ENCODE measurements around the gene PRAMEF6.
"Not testable (repeated sequence)": the region's sequence is repeated elsewhere in the genome, so short reads cannot be mapped to it uniquely, and the experiment has no call there.

DNA sequence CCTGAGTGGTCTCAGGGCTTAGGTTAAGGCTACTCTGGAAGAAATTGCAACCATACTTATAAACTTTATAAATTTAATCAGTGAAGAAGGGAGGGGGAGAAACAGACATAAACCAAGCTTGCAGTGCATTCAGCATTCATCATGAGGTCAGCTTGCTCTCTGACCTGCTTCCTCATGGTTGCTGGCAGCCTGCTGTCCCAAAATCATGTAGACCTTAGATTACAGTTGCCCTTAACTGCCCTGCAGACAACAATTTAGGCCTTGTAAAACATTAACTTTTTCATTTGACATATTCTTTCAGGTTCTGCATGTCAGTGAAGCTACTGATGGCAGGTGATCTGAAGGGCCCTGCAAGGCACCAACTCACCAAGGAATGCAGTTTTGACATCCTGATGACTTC, 48.2 kb downstream of the PRAMEF6 start:
- not testable (repeated sequence) for TF ChIP-seq CTCF, POLR2A (IDR thresholded peaks at IDR 0.05)

Data from testis (tissue), 2 donors.